GM12892 (cell line): ENCODE results near the gene BCL11A.

Experiments
- POLR2A ChIP-seq: IDR thresholded peaks from 2 replicates; pipeline ENCODE4 v1.6.1; 2011; ENCODE audit warnings: low read depth, low read length, control low read depth
- TAF1 ChIP-seq: IDR thresholded peaks from 2 replicates; pipeline ENCODE4 v1.6.1; 2011; ENCODE audit warnings: low read depth, mild to moderate bottlenecking, control low read depth, low read length, borderline replicate concordance

DNA sequence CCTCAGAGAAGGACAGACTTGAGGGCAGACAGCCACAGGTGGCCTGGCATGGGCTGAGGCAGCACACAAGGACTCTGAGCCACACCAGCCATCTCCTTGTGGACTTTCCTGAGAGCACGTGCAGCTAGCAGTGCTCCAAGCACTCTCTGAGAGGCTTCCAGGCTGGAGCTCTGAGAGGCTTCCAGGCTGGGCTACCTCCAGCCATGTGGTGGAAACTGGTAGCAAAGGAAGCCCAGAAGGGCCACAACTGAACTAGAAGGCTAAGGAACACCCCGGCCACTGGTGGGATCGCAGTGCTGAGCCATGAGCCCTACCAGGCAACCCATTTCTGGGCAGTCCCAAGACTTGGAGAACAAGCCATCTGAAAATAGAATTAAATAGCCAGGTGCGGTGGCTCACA, 39.5 kb downstream of the BCL11A start:
- TF ChIP-seq POLR2A (no peak), TAF1 (no peak)
